ENCODE data around the gene TSPAN2. TPM values are rescaled to one million over a fixed set of nuclear protein-coding genes. Genes with fewer than 3 reads are reported as not detected.
A peak's percentile ranks its signal among the peaks of the same experiment; 100 is the strongest.

Gene TSPAN2
- total RNA-seq, 1 donor from 2014 or later = 4.3 TPM

- H3K9me3 ChIP-seq = no peaks in the 10 kb centered on the region
- no peak overlapping the region for H3K4me3 ChIP-seq
- H3K27ac ChIP-seq = no peak overlapping the region
- H3K27me3 ChIP-seq (ENCODE audit: low read depth) = peaks cover 4% of the 10 kb centered on the region
- H3K4me1 ChIP-seq = no peaks in the 10 kb centered on the region
- DNase-seq (no peak), ATAC-seq (no peak)
- TF ChIP-seq CTCF (IDR thresholded peaks at IDR 0.05) = no peak
- intact Hi-C loops (cut with DNase I) = no loop called here
- no peaks in the 10 kb centered on the region for H3K36me3 ChIP-seq
Measured at GRCh38 chr1:115115521-115116161, 26.3 kb upstream of the TSPAN2 start.

GRCh38 chr1:115114308-115114707 is 25.0 kb upstream of the TSPAN2 start:
- H3K36me3 ChIP-seq = no peaks in the 10 kb centered on the region
- no peak overlapping the region for H3K27ac ChIP-seq
- H3K4me1 ChIP-seq = no peaks in the 10 kb centered on the region
- ATAC-seq (peak in 1 of 2 donors; percentile 26), DNase-seq (no peak)
- no peak overlapping the region for H3K4me3 ChIP-seq
- no peak for TF ChIP-seq CTCF (IDR thresholded peaks at IDR 0.05)
- no peaks in the 10 kb centered on the region for H3K9me3 ChIP-seq
- intact Hi-C loops (cut with DNase I) = loop anchor here (5.0 kb wide), 1 partner anchor 137 kb away; no protein-coding TSS in a partner anchor
- H3K27me3 ChIP-seq (ENCODE audit: low read depth) = peaks cover 2% of the 10 kb centered on the region

- no peak overlapping the region for H3K27ac ChIP-seq
- H3K36me3 ChIP-seq = no peaks in the 10 kb centered on the region
- H3K9me3 ChIP-seq = no peaks in the 10 kb centered on the region
- intact Hi-C loops (cut with DNase I) = loop anchor here (5.0 kb wide), 1 partner anchor 136 kb away; no protein-coding TSS in a partner anchor
- ATAC-seq (no peak), DNase-seq (no peak)
- no peak for TF ChIP-seq CTCF (IDR thresholded peaks at IDR 0.05)
- H3K4me3 ChIP-seq = no peak overlapping the region
- H3K27me3 ChIP-seq (ENCODE audit: low read depth) = no peaks in the 10 kb centered on the region
- H3K4me1 ChIP-seq = no peaks in the 10 kb centered on the region
Measured at GRCh38 chr1:115113766-115114165, 24.5 kb upstream of the TSPAN2 start.

- no peak overlapping the region for H3K27ac ChIP-seq
- H3K4me3 ChIP-seq = no peak overlapping the region
- DNase-seq = peak; percentile 54
- peaks cover 7% of the 10 kb centered on the region for H3K4me1 ChIP-seq
- ATAC-seq = peak; percentile 39 to 54
- no peaks in the 10 kb centered on the region for H3K27me3 ChIP-seq (ENCODE audit: low read depth)
- H3K9me3 ChIP-seq = no peaks in the 10 kb centered on the region
- intact Hi-C loops (cut with DNase I) = loop anchor here (5.0 kb wide), 1 partner anchor 135 kb away; no protein-coding TSS in a partner anchor
- no peaks in the 10 kb centered on the region for H3K36me3 ChIP-seq
- TF ChIP-seq CTCF (IDR thresholded peaks at IDR 0.05) = peak; percentile 97
Measured at GRCh38 chr1:115112496-115113375, 23.4 kb upstream of the TSPAN2 start.

- Histone ChIP-seq H3K27ac (no peak overlapping the region), H3K9me3 (no peaks in the 10 kb centered on the region), H3K4me1 (peaks cover 11% of the 10 kb centered on the region), H3K27me3 (ENCODE audit: low read depth) (no peaks in the 10 kb centered on the region), H3K36me3 (no peaks in the 10 kb centered on the region), H3K4me3 (no peak overlapping the region)
- no peak for TF ChIP-seq CTCF (IDR thresholded peaks at IDR 0.05)
- DNase-seq (no peak), ATAC-seq (peak; percentile 74 to 82)
- intact Hi-C loops (cut with DNase I) = no loop called here
Measured at GRCh38 chr1:115107516-115108260, 18.4 kb upstream of the TSPAN2 start.

Measured in lower lobe of right lung (tissue), 2 donors.